Erythroblast (primary cell): Measurements from ENCODE around the gene MRPL19.

ENCODE experiments used
- GATA1 ChIP-seq: IDR thresholded peaks from 2 replicates; pipeline ENCODE4 v1.6.1; 2011; ENCODE audit warnings: low read depth, mild to moderate bottlenecking, control low read depth, low read length, moderate library complexity
- POLR2A ChIP-seq: IDR thresholded peaks from 2 replicates; pipeline ENCODE4 v1.6.1; 2011; ENCODE audit warnings: mild to moderate bottlenecking, low read length

- no peak for TF ChIP-seq POLR2A
- no peak for TF ChIP-seq GATA1
Observed at GRCh38 chr2:75616933-75617332, 29.6 kb upstream of the MRPL19 start.
